GM23338 (cell line): Measurements from ENCODE around the gene IGF2R. TPM values are rescaled to one million over a fixed set of nuclear protein-coding genes. Genes with fewer than 3 reads are reported as not detected.

Source experiments
- ATAC-seq: fragments of 200-7000 bp; cut with Tn5 transposase; 3 replicates; pipeline ENCODE4 v1.9.1; 2020
- DNase-seq: peaks from one replicate; pipeline ENCODE4 v3.0.0-alpha.2; 2015; ENCODE audit warnings: low spot score
- H2AFZ ChIP-seq: fragments of 200-600 bp; sonication (generic); 2 replicates; pipeline ENCODE4 v1.8.0; 2016; ENCODE audit warnings: antibody characterized with exemption, mild to moderate bottlenecking, moderate library complexity
- H3F3A ChIP-seq: fragments of 200-600 bp; sonication (generic); replicated peaks from 2 replicates; pipeline ENCODE4 v1.8.0; 2017; ENCODE audit warnings: antibody characterized with exemption, mixed run types, low read depth
- H3K27ac ChIP-seq: fragments of 200-600 bp; sonication (generic); 2 replicates; pipeline ENCODE4 v1.6.1; 2016; ENCODE audit warnings: low read depth
- H3K27me3 ChIP-seq: fragments of 200-600 bp; sonication (generic); 2 replicates; pipeline ENCODE4 v1.8.0; 2016; ENCODE audit warnings: mild to moderate bottlenecking, mixed run types, moderate library complexity; ENCODE audit not compliant: insufficient read depth
- H3K36me3 ChIP-seq: fragments of 200-600 bp; sonication (generic); 2 replicates; pipeline ENCODE4 v1.8.0; 2016; ENCODE audit warnings: mild to moderate bottlenecking; ENCODE audit not compliant: insufficient read depth
- H3K4me1 ChIP-seq: fragments of 200-600 bp; sonication (generic); 2 replicates; pipeline ENCODE4 v1.8.0; 2016; ENCODE audit warnings: mild to moderate bottlenecking, moderate library complexity; ENCODE audit not compliant: insufficient read depth
- H3K4me2 ChIP-seq: fragments of 200-600 bp; sonication (generic); 2 replicates; pipeline ENCODE4 v1.7.1; 2017; ENCODE audit warnings: mixed run types
- H3K4me3 ChIP-seq: fragments of 200-600 bp; sonication (generic); 2 replicates; pipeline ENCODE4 v1.6.1; 2016; ENCODE audit warnings: mixed run types
- H3K79me2 ChIP-seq: fragments of 200-600 bp; sonication (generic); replicated peaks from 2 replicates; pipeline ENCODE4 v1.8.0; 2017; ENCODE audit warnings: mild to moderate bottlenecking; ENCODE audit not compliant: insufficient read depth
- H3K9me2 ChIP-seq: fragments of 200-600 bp; sonication (generic); 2 replicates; pipeline ENCODE4 v1.8.0; 2017; ENCODE audit not compliant: insufficient read depth
- H4K20me1 ChIP-seq: fragments of 200-600 bp; sonication (generic); replicated peaks from 2 replicates; pipeline ENCODE4 v1.8.0; 2017; ENCODE audit warnings: mild to moderate bottlenecking; ENCODE audit not compliant: insufficient read depth
- H3K27ac Mint-ChIP-seq: 2 replicates; pipeline ENCODE4 v1.8.0; 2020; ENCODE audit warnings: inconsistent platforms, mild to moderate bottlenecking, moderate library complexity, mixed read lengths
- H3K27me3 Mint-ChIP-seq: 3 replicates; pipeline ENCODE4 v1.8.0; 2022; ENCODE audit warnings: low read depth, mild to moderate bottlenecking, moderate library complexity, mixed read lengths, inconsistent platforms; ENCODE audit not compliant: insufficient read depth, poor library complexity
- H3K36me3 Mint-ChIP-seq: 3 replicates; pipeline ENCODE4 v1.8.0; 2021; ENCODE audit warnings: low read depth, mild to moderate bottlenecking, inconsistent platforms, moderate library complexity, mixed read lengths
- H3K4me1 Mint-ChIP-seq: 3 replicates; pipeline ENCODE4 v1.8.0; 2020; ENCODE audit warnings: mild to moderate bottlenecking, inconsistent platforms, mixed read lengths
- H3K4me3 Mint-ChIP-seq: 3 replicates; pipeline ENCODE4 v1.8.0; 2021; ENCODE audit warnings: moderate library complexity, mild to moderate bottlenecking, inconsistent platforms, mixed read lengths
- H3K9me3 Mint-ChIP-seq: 3 replicates; pipeline ENCODE4 v1.8.0; 2020; ENCODE audit warnings: moderate library complexity, mild to moderate bottlenecking, inconsistent platforms, mixed read lengths
- CREB1 ChIP-seq: fragments of 250-450 bp; sonication (Bioruptor Pico); IDR thresholded peaks from 2 replicates; pipeline ENCODE4 v1.5.0; 2020; ENCODE audit warnings: low read depth, mild to moderate bottlenecking, moderate library complexity
- NANOG ChIP-seq: IDR thresholded peaks from 2 replicates; pipeline ENCODE4 v1.6.1; 2016; ENCODE audit warnings: antibody characterized with exemption, borderline replicate concordance
- POLR2AphosphoS5 ChIP-seq: IDR thresholded peaks from 2 replicates; pipeline ENCODE4 v1.6.1; 2016; ENCODE audit warnings: antibody characterized with exemption, low read depth
- REST ChIP-seq: IDR thresholded peaks from one replicate; pipeline ENCODE4 v1.6.1; 2018; ENCODE audit warnings: antibody characterized with exemption; ENCODE audit not compliant: unreplicated experiment
- STAT1 ChIP-seq: IDR thresholded peaks from one replicate; pipeline ENCODE4 v1.6.1; 2016; ENCODE audit warnings: antibody characterized with exemption; ENCODE audit not compliant: unreplicated experiment
- ZNF114 ChIP-seq: fragments of 250-450 bp; sonication (Bioruptor Pico); IDR thresholded peaks from 2 replicates; pipeline ENCODE4 v1.5.0; 2020; ENCODE audit warnings: mild to moderate bottlenecking, moderate library complexity
- ZNF462 ChIP-seq: fragments of 250-450 bp; sonication (Bioruptor Pico); IDR thresholded peaks from 2 replicates; pipeline ENCODE4 v1.5.0; 2020; ENCODE audit warnings: mild to moderate bottlenecking, moderate library complexity
- polyA plus RNA-seq: library from polyadenylated mRNA; unstranded; fragments of >200 nt; fragmentation: Nextera tagmentation; extraction: Ambion mirVana; gene quantifications from 2 replicates; pipeline ENCODE4 v1.2.1, GENCODE V29; 2016
- total RNA-seq: library from RNA; depleted of rRNA; stranded (reverse); fragments of >200 nt; shearing (Covaris generic); gene quantifications from 2 replicates; pipeline ENCODE4 v1.2.3, GENCODE V29; 2014
- TF ChIP-seq, protein P1 (sequence below), 2 experiments: fragments of 200-600 bp in 1 of 2; sonication (generic) in 1 of 2; conservative IDR thresholded peaks; 2 replicates each; pipeline versions ENCODE4 v1.5.1 to v1.6.1; 2016 to 2017; ENCODE audit warnings: antibody characterized with exemption in 2 of 2, low read depth in 2 of 2, mild to moderate bottlenecking in 2 of 2, moderate library complexity in 1 of 2

The IGF2R gene
- total and polyA plus RNA-seq, 2 experiments from 2014 or later: 12.5 to 76.4 TPM

GRCh38 chr6:160042788-160043301 lies 74.0 kb downstream of the IGF2R start:
- ATAC-seq: no peak
- H3K36me3 ChIP-seq: peaks cover 52% of the 10 kb centered on the region
- no peak for DNase-seq

More at GRCh38 chr6:160042788-160043301, 74.0 kb downstream of the IGF2R start:
- H2AFZ ChIP-seq: no peak overlapping the region
- H4K20me1 ChIP-seq: peaks cover 7% of the 10 kb centered on the region
- Mint-ChIP-seq H3K27me3 (no peaks in the 10 kb centered on the region), H3K36me3 (peaks cover 76% of the 10 kb centered on the region), H3K4me3 (no peak overlapping the region), H3K4me1 (no peaks in the 10 kb centered on the region), H3K9me3 (no peaks in the 10 kb centered on the region), H3K27ac (no peak overlapping the region)
- H3K79me2 ChIP-seq: no peaks in the 10 kb centered on the region
- TF ChIP-seq NANOG: no peak
- TF ChIP-seq, protein P1, sequence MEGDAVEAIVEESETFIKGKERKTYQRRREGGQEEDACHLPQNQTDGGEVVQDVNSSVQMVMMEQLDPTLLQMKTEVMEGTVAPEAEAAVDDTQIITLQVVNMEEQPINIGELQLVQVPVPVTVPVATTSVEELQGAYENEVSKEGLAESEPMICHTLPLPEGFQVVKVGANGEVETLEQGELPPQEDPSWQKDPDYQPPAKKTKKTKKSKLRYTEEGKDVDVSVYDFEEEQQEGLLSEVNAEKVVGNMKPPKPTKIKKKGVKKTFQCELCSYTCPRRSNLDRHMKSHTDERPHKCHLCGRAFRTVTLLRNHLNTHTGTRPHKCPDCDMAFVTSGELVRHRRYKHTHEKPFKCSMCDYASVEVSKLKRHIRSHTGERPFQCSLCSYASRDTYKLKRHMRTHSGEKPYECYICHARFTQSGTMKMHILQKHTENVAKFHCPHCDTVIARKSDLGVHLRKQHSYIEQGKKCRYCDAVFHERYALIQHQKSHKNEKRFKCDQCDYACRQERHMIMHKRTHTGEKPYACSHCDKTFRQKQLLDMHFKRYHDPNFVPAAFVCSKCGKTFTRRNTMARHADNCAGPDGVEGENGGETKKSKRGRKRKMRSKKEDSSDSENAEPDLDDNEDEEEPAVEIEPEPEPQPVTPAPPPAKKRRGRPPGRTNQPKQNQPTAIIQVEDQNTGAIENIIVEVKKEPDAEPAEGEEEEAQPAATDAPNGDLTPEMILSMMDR (conservative IDR thresholded peaks at IDR 0.05; ENCODE audit: low read depth in 2 of 2): no peak
- no peak for TF ChIP-seq ZNF114 (CRISPR knock-in tag)
- TF ChIP-seq POLR2AphosphoS5: no peak
- TF ChIP-seq REST: no peak
- TF ChIP-seq STAT1: no peak
- no peak for TF ChIP-seq CREB1 (CRISPR knock-in tag)
- TF ChIP-seq ZNF462 (CRISPR knock-in tag): no peak
- no peaks in the 10 kb centered on the region for H3K27me3 ChIP-seq
- H3K9me2 ChIP-seq: no peaks in the 10 kb centered on the region
- no peaks in the 10 kb centered on the region for H3F3A ChIP-seq
- no peak overlapping the region for H3K4me3 ChIP-seq
- H3K27ac ChIP-seq: no peak overlapping the region
- no peak overlapping the region for H3K4me2 ChIP-seq
- no peaks in the 10 kb centered on the region for H3K4me1 ChIP-seq
